WTC11 (cell line): ENCODE data around the gene ZBTB22. TPM values are rescaled to one million over a fixed set of nuclear protein-coding genes. Genes with fewer than 3 reads are reported as not detected.

Source experiments
- ATAC-seq: fragments of 200-7000 bp; cut with Tn5 transposase; 2 replicates; pipeline ENCODE4 v1.10.0; 2021; ENCODE audit warnings: mild to moderate bottlenecking, moderate library complexity
- CTCF ChIA-PET: fragments of 300-600 bp; sonication (Branson Sonifier 250); formaldehyde crosslinking; loops from one replicate; lab custom pipeline; 2021; ENCODE audit warnings: antibody characterized with exemption; lab: Charles Lee
- POLR2A ChIA-PET: fragments of 350-600 bp; sonication (Branson Sonifier 250); formaldehyde crosslinking; loops from one replicate; lab custom pipeline; 2021; ENCODE audit warnings: antibody characterized with exemption; lab: Charles Lee
- DNase-seq: peaks from one replicate; pipeline ENCODE4 v3.0.0; 2021; ENCODE audit warnings: low spot score
- H3K27ac Mint-ChIP-seq: 2 replicates; pipeline ENCODE4 v1.8.0; 2021; ENCODE audit warnings: mixed read lengths
- H3K27me3 Mint-ChIP-seq: 2 replicates; pipeline ENCODE4 v1.8.0; 2021; ENCODE audit warnings: low read depth, mild to moderate bottlenecking, moderate library complexity, mixed read lengths
- H3K36me3 Mint-ChIP-seq: 2 replicates; pipeline ENCODE4 v1.8.0; 2021; ENCODE audit warnings: mixed read lengths
- H3K4me1 Mint-ChIP-seq: 2 replicates; pipeline ENCODE4 v1.8.0; 2022; ENCODE audit warnings: mixed read lengths
- H3K4me3 Mint-ChIP-seq: 2 replicates; pipeline ENCODE4 v1.8.0; 2021; ENCODE audit warnings: mild to moderate bottlenecking, moderate library complexity, mixed read lengths
- H3K9me3 Mint-ChIP-seq: 2 replicates; pipeline ENCODE4 v1.8.0; 2021; ENCODE audit warnings: mixed read lengths
- ERG ChIP-seq: fragments of 250-450 bp; sonication (Bioruptor Pico); IDR thresholded peaks from 2 replicates; pipeline ENCODE4 v1.8.0; 2021; ENCODE audit warnings: mild to moderate bottlenecking
- FOXK1 ChIP-seq: sonication (generic); formaldehyde crosslinking; IDR thresholded peaks from 2 replicates; pipeline ENCODE4 v1.8.0; 2022; ENCODE audit warnings: mild to moderate bottlenecking, moderate library complexity, missing genetic modification reagents
- GRHL2 ChIP-seq: fragments of 250-450 bp; sonication (Bioruptor Pico); IDR thresholded peaks from 2 replicates; pipeline ENCODE4 v1.8.0; 2022; ENCODE audit warnings: mild to moderate bottlenecking, moderate library complexity; ENCODE audit not compliant: insufficient replicate concordance, severe bottlenecking
- IRF2 ChIP-seq: sonication (generic); formaldehyde crosslinking; IDR thresholded peaks from 2 replicates; pipeline ENCODE4 v1.8.0; 2022; ENCODE audit warnings: low read depth, missing genetic modification reagents, borderline replicate concordance
- OVOL2 ChIP-seq: fragments of 250-450 bp; sonication (Bioruptor Pico); IDR thresholded peaks from 2 replicates; pipeline ENCODE4 v1.9.0; 2021; ENCODE audit warnings: mild to moderate bottlenecking, borderline replicate concordance
- RORB ChIP-seq: fragments of 250-450 bp; sonication (Bioruptor Pico); IDR thresholded peaks from 2 replicates; pipeline ENCODE4 v1.9.0; 2021; ENCODE audit warnings: mild to moderate bottlenecking
- SOX15 ChIP-seq: fragments of 250-450 bp; sonication (Bioruptor Pico); IDR thresholded peaks from 2 replicates; pipeline ENCODE4 v1.9.0; 2021; ENCODE audit warnings: mild to moderate bottlenecking
- ZNF121 ChIP-seq: sonication (generic); formaldehyde crosslinking; IDR thresholded peaks from 2 replicates; pipeline ENCODE4 v1.8.0; 2023; ENCODE audit warnings: missing genetic modification reagents
- ZNF138 ChIP-seq: sonication (generic); formaldehyde crosslinking; conservative IDR thresholded peaks from 2 replicates; pipeline ENCODE4 v1.8.1; 2022; ENCODE audit warnings: mild to moderate bottlenecking, moderate library complexity, missing genetic modification reagents
- ZNF219 ChIP-seq: sonication (generic); formaldehyde crosslinking; IDR thresholded peaks from 2 replicates; pipeline ENCODE4 v1.8.0; 2023; ENCODE audit warnings: missing genetic modification reagents, mild to moderate bottlenecking, borderline replicate concordance
- ZNF232 ChIP-seq: sonication (generic); formaldehyde crosslinking; IDR thresholded peaks from 2 replicates; pipeline ENCODE4 v1.8.0; 2022; ENCODE audit warnings: mild to moderate bottlenecking, missing genetic modification reagents
- ZNF671 ChIP-seq: fragments of 250-450 bp; sonication (Bioruptor Pico); IDR thresholded peaks from 2 replicates; pipeline ENCODE4 v1.8.0; 2021; ENCODE audit warnings: mild to moderate bottlenecking
- total RNA-seq: library from RNA; stranded (reverse); gene quantifications from 3 replicates; pipeline ENCODE4 v1.2.3, GENCODE V29; 2021
- TF ChIP-seq, protein P1 (sequence below): sonication (generic); formaldehyde crosslinking; IDR thresholded peaks from 2 replicates; pipeline ENCODE4 v1.8.0; 2022; ENCODE audit warnings: mild to moderate bottlenecking, missing genetic modification reagents
- TF ChIP-seq, protein P2 (sequence below): fragments of 250-450 bp; sonication (Bioruptor Pico); conservative IDR thresholded peaks from 2 replicates; pipeline ENCODE4 v1.9.0; 2021; ENCODE audit warnings: mild to moderate bottlenecking
- TF ChIP-seq, protein P3 (sequence below): sonication (generic); formaldehyde crosslinking; IDR thresholded peaks from 2 replicates; pipeline ENCODE4 v1.8.1; 2023; ENCODE audit warnings: mild to moderate bottlenecking, missing genetic modification reagents, moderate library complexity
- TF ChIP-seq, protein P4 (sequence below): sonication (generic); formaldehyde crosslinking; IDR thresholded peaks from 2 replicates; pipeline ENCODE4 v1.8.1; 2022; ENCODE audit warnings: missing genetic modification reagents, borderline replicate concordance
- TF ChIP-seq, protein P5 (sequence below): sonication (generic); formaldehyde crosslinking; IDR thresholded peaks from 2 replicates; pipeline ENCODE4 v1.8.1; 2022; ENCODE audit warnings: low read depth, mild to moderate bottlenecking, moderate library complexity, missing genetic modification reagents, borderline replicate concordance

The ZBTB22 gene
- total RNA-seq, 1 experiment from 2014 or later = 11.6 TPM

DNA sequence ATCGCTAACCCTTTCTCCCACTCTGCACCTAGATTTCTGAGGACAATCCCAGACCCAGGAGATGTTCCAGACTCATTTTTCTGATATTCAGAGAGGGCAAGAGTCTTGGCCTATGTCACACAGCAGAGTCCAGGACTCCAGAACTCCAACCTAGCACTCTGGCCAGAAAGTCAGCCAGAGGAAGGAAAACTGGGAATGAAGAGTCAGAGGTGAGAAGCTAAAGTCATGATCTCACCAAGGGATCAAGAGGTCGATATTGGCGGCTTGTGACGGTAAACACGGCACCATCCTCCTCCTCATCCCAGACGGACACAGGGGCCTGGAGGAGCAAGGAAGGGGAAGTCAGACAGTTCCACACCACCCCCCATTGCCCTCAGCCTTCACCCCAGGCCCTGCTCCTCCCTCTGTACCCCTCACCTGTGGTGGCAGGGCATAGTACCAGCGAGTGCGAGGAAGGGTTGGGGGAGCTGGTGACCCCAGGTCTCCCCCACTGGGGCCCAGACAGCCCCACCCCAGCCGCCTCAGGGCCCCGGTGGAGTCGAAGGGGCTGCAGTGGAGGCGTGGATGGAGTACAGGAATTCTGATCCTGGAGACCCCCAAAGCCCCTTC, 20.6 kb downstream of the ZBTB22 start:
- Mint-ChIP-seq H3K27ac (no peak overlapping the region), H3K4me3 (peak overlapping the region; percentile 99), H3K9me3 (no peaks in the 10 kb centered on the region), H3K36me3 (peaks cover 20% of the 10 kb centered on the region), H3K4me1 (peaks cover 17% of the 10 kb centered on the region), H3K27me3 (no peaks in the 10 kb centered on the region)
- ChIA-PET CTCF (interaction anchor here (0.8 to 2.4 kb wide), 7 partner anchors 14 to 171 kb away, joined by 3 to 31 read pairs (median 4); partner anchors contain the start of genes B3GALT4 and ZBTB22), POLR2A (interaction anchor here (0.8 to 1.6 kb wide), 6 partner anchors 8 to 325 kb away, joined by 3 to 10 read pairs (median 4); partner anchors contain the start of genes B3GALT4, PFDN6, RPS18 and TAPBP)
- ATAC-seq (no peak), DNase-seq (no peak)
- TF ChIP-seq, protein P1, sequence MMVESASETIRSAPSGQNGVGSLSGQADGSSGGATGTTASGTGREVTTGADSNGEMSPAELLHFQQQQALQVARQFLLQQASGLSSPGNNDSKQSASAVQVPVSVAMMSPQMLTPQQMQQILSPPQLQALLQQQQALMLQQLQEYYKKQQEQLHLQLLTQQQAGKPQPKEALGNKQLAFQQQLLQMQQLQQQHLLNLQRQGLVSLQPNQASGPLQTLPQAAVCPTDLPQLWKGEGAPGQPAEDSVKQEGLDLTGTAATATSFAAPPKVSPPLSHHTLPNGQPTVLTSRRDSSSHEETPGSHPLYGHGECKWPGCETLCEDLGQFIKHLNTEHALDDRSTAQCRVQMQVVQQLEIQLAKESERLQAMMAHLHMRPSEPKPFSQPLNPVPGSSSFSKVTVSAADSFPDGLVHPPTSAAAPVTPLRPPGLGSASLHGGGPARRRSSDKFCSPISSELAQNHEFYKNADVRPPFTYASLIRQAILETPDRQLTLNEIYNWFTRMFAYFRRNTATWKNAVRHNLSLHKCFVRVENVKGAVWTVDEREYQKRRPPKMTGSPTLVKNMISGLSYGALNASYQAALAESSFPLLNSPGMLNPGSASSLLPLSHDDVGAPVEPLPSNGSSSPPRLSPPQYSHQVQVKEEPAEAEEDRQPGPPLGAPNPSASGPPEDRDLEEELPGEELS = no peak
- TF ChIP-seq ZNF671 (CRISPR knock-in tag) (no peak), ZNF219 (no peak), ZNF232 (CRISPR knock-in tag) (no peak), FOXK1 (CRISPR knock-in tag) (no peak), GRHL2 (no peak), RORB (CRISPR knock-in tag) (no peak), IRF2 (CRISPR knock-in tag) (no peak), ZNF138 (CRISPR knock-in tag) (no peak), ERG (CRISPR knock-in tag) (no peak), OVOL2 (no peak), ZNF121 (CRISPR knock-in tag) (no peak), SOX15 (no peak)
- TF ChIP-seq, protein P2, sequence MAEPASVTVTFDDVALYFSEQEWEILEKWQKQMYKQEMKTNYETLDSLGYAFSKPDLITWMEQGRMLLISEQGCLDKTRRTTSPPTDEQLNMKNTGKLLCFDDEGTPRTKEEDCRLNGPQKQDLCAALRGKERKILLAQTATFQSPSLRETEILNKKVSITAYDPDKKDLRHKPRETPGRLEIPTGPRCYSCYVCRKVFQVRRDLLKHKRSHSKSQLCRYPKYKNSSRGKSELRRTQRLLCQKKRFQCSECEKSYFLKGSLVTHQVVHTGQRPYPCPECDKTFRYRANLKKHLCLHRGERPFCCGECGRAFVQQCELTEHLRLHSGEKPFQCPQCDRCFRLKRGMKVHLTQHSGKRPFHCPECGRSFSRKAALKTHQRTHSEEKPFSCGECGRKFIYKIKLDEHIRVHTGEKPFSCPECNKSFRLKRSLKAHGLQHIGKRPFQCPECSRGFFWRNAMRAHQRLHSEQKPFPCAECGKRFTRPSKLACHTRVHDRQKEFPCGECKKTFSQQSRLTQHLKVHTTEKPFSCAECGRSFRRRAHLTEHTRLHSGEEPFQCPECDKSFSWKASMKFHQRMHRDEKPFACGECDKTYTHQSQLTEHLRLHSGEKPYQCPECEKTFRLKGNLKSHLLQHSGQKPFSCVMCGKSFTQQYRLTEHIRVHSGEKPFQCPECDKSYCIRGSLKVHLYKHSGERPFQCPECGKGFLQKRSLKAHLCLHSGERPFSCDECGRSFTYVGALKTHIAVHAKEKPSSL (CRISPR knock-in tag) = no peak
- TF ChIP-seq, protein P3, sequence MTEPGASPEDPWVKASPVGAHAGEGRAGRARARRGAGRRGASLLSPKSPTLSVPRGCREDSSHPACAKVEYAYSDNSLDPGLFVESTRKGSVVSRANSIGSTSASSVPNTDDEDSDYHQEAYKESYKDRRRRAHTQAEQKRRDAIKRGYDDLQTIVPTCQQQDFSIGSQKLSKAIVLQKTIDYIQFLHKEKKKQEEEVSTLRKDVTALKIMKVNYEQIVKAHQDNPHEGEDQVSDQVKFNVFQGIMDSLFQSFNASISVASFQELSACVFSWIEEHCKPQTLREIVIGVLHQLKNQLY (CRISPR knock-in tag) = no peak
- TF ChIP-seq, protein P4, sequence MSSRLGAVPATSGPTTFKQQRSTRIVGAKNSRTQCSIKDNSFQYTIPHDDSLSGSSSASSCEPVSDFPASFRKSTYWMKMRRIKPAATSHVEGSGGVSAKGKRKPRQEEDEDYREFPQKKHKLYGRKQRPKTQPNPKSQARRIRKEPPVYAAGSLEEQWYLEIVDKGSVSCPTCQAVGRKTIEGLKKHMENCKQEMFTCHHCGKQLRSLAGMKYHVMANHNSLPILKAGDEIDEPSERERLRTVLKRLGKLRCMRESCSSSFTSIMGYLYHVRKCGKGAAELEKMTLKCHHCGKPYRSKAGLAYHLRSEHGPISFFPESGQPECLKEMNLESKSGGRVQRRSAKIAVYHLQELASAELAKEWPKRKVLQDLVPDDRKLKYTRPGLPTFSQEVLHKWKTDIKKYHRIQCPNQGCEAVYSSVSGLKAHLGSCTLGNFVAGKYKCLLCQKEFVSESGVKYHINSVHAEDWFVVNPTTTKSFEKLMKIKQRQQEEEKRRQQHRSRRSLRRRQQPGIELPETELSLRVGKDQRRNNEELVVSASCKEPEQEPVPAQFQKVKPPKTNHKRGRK (CRISPR knock-in tag) = no peak
- TF ChIP-seq, protein P5, sequence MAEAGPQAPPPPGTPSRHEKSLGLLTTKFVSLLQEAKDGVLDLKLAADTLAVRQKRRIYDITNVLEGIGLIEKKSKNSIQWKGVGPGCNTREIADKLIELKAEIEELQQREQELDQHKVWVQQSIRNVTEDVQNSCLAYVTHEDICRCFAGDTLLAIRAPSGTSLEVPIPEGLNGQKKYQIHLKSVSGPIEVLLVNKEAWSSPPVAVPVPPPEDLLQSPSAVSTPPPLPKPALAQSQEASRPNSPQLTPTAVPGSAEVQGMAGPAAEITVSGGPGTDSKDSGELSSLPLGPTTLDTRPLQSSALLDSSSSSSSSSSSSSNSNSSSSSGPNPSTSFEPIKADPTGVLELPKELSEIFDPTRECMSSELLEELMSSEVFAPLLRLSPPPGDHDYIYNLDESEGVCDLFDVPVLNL = no peak
